Adrenal gland (tissue), 12 donors: ENCODE measurements around the gene KBTBD3. TPM values are rescaled to one million over a fixed set of nuclear protein-coding genes. Genes with fewer than 3 reads are reported as not detected.
"Not testable (repeated sequence)": the region's sequence is repeated elsewhere in the genome, so short reads cannot be mapped to it uniquely, and the experiment has no call there.

Experiments used
- DNase-seq, 7 donors: peaks; one replicate each; pipeline ENCODE4 v3.0.0-alpha.2; 2019 to 2020
- H3K27ac ChIP-seq, 5 donors: fragments of 200-600 bp; sonication (generic) in 4 of 5; 1 replicate in 3 of 5; 2 replicates in 2 of 5; pipeline versions ENCODE4 v1.5.1 to v1.8.0; 2016 to 2020; ENCODE audit warnings: mild to moderate bottlenecking in 1 of 5
- H3K27me3 ChIP-seq: fragments of 200-600 bp; 2 replicates; pipeline ENCODE4 v1.8.0; 2021
- H3K36me3 ChIP-seq, 2 donors: fragments of 200-600 bp; replicated peaks in 1 of 2; 1 replicate in 1 of 2; 2 replicates in 1 of 2; pipeline versions ENCODE4 v1.5.1 to v1.8.0; 2018 to 2022
- H3K4me1 ChIP-seq, 2 donors: fragments of 200-600 bp; replicated peaks in 1 of 2; 1 replicate in 1 of 2; 2 replicates in 1 of 2; pipeline versions ENCODE4 v1.5.1 to v1.8.0; 2018 to 2021
- H3K4me3 ChIP-seq, 4 donors: fragments of 200-600 bp; sonication (generic) in 3 of 4; one replicate each; pipeline ENCODE4 v1.5.1; 2016 to 2018
- H3K9me3 ChIP-seq, 3 donors: fragments of 200-600 bp; sonication (generic) in 1 of 3; replicated peaks in 1 of 3; 1 replicate in 2 of 3; 2 replicates in 1 of 3; pipeline versions ENCODE4 v1.5.1 to v1.8.0; 2016 to 2021
- POLR2A ChIP-seq, 2 donors: fragments of 450-650 bp; IDR thresholded peaks; one replicate each; pipeline ENCODE4 v1.6.1; 2017; ENCODE audit warnings: antibody characterized with exemption in 2 of 2, mild to moderate bottlenecking in 2 of 2, moderate library complexity in 1 of 2
- WGBS, 4 donors: extraction: QIAGEN DNeasy Blood & Tissue Kit in 2 of 4; methylation state at CpG; one replicate each; pipeline versions ENCODE4 v1.1.5 to v1.1.7; 2013 to 2017; 5-methylcytosine and 5-hydroxymethylcytosine counted together
- intact Hi-C, 2 donors: fragments of 100-400 bp; cut with DNase I; formaldehyde crosslinking; loops; one replicate each; pipeline versions ENCODE4 v1.14.1 to v1.15.0; 2022 to 2023
- polyA plus RNA-seq, 3 donors: library from polyadenylated mRNA; stranded (reverse); fragments of 200-250 nt in 2 of 3; fragments of 350-450 nt in 1 of 3; fragmentation: Illumina TruSeq in 1 of 3; extraction: RNeasy Lipid Tissue Mini Kit (QIAGEN cat#74804) in 1 of 3; gene quantifications; one replicate each; pipeline ENCODE4 v1.2.3, GENCODE V29; 2013 to 2014
- total RNA-seq, 9 donors: library from RNA; depleted of rRNA in 4 of 9; stranded (reverse); fragments of >200 nt in 4 of 9; fragments of 120-200 nt in 1 of 9; fragmentation: NEBNext Ultra II Directional in 1 of 9; extraction: Animal tissue kit (Norgen Biotek cat#: 25700) in 1 of 9; gene quantifications; one replicate each; pipeline versions ENCODE4 v1.1.0 to v1.2.4, GENCODE V29; 2013 to 2023
- TF ChIP-seq, protein P1 (sequence below), 6 experiments: fragments of 450-650 bp in 4 of 6; fragments of 200-600 bp in 2 of 6; sonication (generic) in 1 of 6; IDR thresholded peaks; 1 replicate in 5 of 6; 2 replicates in 1 of 6; pipeline versions ENCODE4 v1.5.1 to v1.8.0; 2016 to 2021; ENCODE audit warnings: antibody characterized with exemption in 6 of 6, mild to moderate bottlenecking in 2 of 6, moderate library complexity in 1 of 6
- donor health status: healthy with polysubstance abuse.
- donor health status: Bipolar disorder and iron deficiency.
- donor health status: DM: yes; HTN: yes; CAD: no.
- donor health status: DM: no; HTN: no; CAD: no.
- donor health status: DM: no; HTN: no; CAD: no.
- donor health status: DM: yes; HTN: yes; CAD: no.

KBTBD3 gene
- total and polyA plus RNA-seq, 12 donors = 0.97 to 13.3 (median 5.6) TPM

DNA sequence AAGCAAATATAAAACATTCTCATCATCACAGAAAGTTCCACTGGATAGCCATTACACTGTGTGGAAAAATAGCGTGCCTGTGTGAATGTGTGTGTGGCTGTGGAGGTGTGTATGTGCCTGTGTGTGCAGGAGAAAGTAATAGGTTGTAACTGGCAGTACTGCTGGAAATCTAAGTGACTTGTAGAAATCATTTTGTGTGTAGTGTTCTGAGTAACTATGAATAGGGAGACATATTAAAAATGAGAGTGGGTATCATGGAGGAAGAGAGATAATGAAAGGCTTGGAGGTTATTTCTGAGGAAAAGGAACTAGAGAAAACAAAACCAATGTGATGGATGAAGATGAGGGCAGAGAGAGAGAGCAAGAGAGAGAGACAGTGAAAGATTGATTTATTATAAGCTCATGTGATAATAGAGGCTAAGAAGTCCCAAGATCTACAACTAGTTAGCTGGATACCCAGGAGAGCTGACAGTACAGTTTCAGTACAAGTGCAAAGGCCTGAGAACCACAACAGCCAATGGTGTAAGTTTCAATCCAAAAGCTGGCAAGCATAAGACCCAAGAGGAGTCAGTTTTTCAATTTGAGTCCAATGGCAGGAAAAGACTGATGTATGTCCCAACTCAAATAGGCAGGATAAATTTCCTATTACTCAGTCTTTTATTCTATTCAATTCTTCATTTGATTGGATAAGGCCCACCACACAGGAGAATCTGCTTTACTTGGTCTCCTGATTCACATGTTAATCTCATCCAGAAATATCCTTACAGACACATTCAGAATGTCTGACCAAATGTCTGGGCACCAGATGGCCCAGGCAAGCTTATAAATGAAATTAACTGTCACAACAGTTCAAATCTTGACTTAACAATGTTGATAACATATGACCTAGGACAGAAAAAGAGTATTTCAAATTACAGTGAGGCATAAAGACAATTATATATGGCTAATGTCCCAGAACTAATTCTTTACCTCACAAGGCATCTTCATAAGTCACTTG, 14.9 kb downstream of the KBTBD3 start:
- intact Hi-C loops = no loop called here
- no peak for DNase-seq
- H3K4me1 ChIP-seq = no peaks in the 10 kb centered on the region
- H3K27me3 ChIP-seq = no peaks in the 10 kb centered on the region
- H3K4me3 ChIP-seq = no peak overlapping the region
- no peak for TF ChIP-seq POLR2A (IDR thresholded peaks at IDR 0.05)
- TF ChIP-seq, protein P1, sequence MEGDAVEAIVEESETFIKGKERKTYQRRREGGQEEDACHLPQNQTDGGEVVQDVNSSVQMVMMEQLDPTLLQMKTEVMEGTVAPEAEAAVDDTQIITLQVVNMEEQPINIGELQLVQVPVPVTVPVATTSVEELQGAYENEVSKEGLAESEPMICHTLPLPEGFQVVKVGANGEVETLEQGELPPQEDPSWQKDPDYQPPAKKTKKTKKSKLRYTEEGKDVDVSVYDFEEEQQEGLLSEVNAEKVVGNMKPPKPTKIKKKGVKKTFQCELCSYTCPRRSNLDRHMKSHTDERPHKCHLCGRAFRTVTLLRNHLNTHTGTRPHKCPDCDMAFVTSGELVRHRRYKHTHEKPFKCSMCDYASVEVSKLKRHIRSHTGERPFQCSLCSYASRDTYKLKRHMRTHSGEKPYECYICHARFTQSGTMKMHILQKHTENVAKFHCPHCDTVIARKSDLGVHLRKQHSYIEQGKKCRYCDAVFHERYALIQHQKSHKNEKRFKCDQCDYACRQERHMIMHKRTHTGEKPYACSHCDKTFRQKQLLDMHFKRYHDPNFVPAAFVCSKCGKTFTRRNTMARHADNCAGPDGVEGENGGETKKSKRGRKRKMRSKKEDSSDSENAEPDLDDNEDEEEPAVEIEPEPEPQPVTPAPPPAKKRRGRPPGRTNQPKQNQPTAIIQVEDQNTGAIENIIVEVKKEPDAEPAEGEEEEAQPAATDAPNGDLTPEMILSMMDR (IDR thresholded peaks at IDR 0.05) = no peak
- WGBS, 4 donors = 97 to 100% (median 98%) methylated on average over 1 of the region's 1 CpG
- H3K36me3 ChIP-seq = no peaks in the 10 kb centered on the region
- no peaks in the 10 kb centered on the region for H3K9me3 ChIP-seq
- H3K27ac ChIP-seq = no peak overlapping the region

DNA sequence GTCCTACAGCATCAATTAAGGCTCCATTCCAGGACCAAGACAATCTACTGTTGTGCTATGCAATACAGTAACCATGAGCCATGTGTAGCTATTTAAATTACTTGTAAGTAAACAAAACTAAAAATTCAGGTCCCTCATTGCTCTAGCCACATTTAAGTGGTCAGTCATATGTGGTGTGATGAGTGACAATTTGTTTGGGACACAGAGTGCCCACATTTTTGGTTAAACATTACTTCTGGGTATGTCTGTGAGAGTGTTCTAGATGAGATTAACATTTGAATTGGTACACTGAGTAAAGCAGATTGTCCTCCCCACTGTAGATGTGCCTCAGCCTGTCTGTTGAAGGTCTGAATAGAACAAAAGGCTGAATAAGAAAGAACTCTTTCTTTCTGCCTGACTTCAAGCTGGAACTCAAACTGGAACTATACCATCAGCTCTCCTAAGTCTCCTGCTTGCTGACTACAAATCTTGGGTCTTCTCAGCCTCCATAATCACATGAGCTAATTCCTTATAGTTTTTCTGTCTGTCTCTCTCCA, 15.8 kb downstream of the KBTBD3 start:
- Histone ChIP-seq H3K36me3 (no peaks in the 10 kb centered on the region), H3K9me3 (no peaks in the 10 kb centered on the region), H3K4me3 (no peak overlapping the region), H3K4me1 (no peaks in the 10 kb centered on the region), H3K27me3 (no peaks in the 10 kb centered on the region), H3K27ac (no peak overlapping the region)
- intact Hi-C loops = no loop called here
- no peak for TF ChIP-seq POLR2A (IDR thresholded peaks at IDR 0.05)
- TF ChIP-seq, protein P1 (IDR thresholded peaks at IDR 0.05) = no peak
- no peak for DNase-seq

DNA sequence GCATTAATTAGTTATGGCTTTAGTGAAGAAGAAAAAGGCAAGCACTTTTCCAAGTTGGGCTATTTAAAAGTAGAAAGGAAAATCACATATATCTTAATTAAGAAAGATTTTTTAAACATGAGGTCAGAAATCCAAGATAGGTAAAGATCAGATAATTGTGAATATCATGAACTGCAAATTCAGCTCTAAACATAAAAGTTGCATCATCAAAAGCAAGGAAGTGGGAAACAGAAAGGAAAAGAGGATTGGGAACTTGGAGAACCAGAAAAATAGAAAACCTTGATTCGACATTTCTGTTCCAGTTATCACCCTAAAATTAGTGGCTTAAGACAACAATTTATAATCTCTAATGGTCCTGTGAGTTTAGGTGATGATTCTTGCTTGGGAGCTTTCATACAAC, 17.5 kb downstream of the KBTBD3 start:
- Histone ChIP-seq H3K27ac (no peak overlapping the region), H3K9me3 (no peaks in the 10 kb centered on the region), H3K36me3 (no peaks in the 10 kb centered on the region), H3K4me3 (no peak overlapping the region), H3K4me1 (no peaks in the 10 kb centered on the region), H3K27me3 (no peaks in the 10 kb centered on the region)
- 89 to 100% (median 96%) methylated on average over 1 of the region's 1 CpG for WGBS, 4 donors
- intact Hi-C loops = no loop called here
- TF ChIP-seq POLR2A (IDR thresholded peaks at IDR 0.05) = no peak
- TF ChIP-seq, protein P1 (IDR thresholded peaks at IDR 0.05) = no peak
- DNase-seq = no peak

DNA sequence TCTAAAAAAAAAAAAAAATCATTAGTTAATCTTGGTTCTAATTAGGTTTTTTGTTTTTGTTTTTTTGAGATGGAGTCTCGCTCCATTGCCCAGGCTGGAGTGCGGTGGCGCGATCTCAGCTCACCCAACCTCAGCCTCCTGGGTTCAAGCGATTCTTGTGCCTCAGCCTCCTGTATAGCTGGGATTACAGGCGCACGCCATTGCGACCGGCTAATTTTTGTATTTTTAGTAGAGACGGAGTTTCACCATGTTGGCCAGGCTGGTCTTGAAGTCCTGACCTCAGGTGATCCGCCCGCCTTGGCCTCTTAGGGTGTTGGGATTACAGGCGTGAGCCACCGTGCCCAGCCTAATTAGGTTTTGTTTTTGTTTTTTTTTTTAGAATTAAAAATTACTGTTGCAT, 18.8 kb downstream of the KBTBD3 start:
- H3K36me3 ChIP-seq, intact Hi-C loops, DNase-seq, H3K27me3 ChIP-seq, H3K4me1 ChIP-seq, H3K27ac ChIP-seq, H3K9me3 ChIP-seq, H3K4me3 ChIP-seq: not testable (repeated sequence)
- WGBS, 4 donors = 90 to 99% (median 97%) methylated on average over 14 of the region's 14 CpGs
